ENCODE measurements around the gene TRIM22.

The TRIM22 gene

DNA sequence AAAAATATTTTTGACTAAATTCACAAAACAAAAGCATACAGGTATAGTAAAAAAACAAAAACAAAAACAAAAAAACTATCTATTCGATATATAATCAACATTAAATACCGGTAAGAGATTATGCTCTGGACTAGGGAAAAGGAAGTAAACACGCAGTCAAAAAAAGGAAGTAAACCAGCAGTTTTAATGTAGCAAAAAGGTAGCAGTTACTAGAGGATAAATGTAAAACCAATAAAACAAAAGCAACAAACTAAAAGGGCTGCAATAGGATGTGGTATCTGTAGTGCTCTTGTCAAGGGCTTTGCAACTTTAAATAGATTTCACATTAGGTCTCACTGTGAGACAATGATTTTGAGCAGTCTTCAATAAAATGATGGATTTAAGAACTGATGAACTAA, 2.4 kb downstream of the TRIM22 start:
- no peak for DNase-seq (ENCODE audit: low read depth)
- H3K4me3 ChIP-seq (ENCODE audit: low read depth, low read length) = peak overlapping the region; percentile 64
- TF ChIP-seq, protein P1, sequence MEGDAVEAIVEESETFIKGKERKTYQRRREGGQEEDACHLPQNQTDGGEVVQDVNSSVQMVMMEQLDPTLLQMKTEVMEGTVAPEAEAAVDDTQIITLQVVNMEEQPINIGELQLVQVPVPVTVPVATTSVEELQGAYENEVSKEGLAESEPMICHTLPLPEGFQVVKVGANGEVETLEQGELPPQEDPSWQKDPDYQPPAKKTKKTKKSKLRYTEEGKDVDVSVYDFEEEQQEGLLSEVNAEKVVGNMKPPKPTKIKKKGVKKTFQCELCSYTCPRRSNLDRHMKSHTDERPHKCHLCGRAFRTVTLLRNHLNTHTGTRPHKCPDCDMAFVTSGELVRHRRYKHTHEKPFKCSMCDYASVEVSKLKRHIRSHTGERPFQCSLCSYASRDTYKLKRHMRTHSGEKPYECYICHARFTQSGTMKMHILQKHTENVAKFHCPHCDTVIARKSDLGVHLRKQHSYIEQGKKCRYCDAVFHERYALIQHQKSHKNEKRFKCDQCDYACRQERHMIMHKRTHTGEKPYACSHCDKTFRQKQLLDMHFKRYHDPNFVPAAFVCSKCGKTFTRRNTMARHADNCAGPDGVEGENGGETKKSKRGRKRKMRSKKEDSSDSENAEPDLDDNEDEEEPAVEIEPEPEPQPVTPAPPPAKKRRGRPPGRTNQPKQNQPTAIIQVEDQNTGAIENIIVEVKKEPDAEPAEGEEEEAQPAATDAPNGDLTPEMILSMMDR (IDR thresholded peaks at IDR 0.05; ENCODE audit: insufficient read depth, low read depth, low read length, missing control alignments) = no peak

DNA sequence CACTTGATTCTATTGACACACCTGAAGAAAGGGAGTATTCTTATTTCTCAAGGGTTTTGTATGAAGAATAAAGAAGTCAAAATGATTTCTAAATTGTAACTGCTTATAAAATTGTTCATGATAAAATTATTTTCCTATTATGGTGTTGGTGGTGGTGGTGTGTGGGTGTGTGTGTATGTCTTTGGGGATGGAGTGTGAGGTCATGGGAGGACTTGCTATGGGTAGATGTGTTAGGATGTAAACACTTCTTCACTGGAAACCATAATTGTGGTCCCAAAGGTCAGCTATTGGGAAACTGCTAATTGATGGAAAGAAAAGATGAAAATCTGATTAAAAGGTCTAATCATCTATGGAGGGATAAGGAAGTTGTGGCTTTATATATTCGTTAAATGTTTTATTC, 5.1 kb downstream of the TRIM22 start:
- DNase-seq (ENCODE audit: low read depth) = no peak
- no peak overlapping the region for H3K4me3 ChIP-seq (ENCODE audit: low read depth, low read length)
- TF ChIP-seq, protein P1 (IDR thresholded peaks at IDR 0.05; ENCODE audit: insufficient read depth, low read depth, low read length, missing control alignments) = no peak

DNA sequence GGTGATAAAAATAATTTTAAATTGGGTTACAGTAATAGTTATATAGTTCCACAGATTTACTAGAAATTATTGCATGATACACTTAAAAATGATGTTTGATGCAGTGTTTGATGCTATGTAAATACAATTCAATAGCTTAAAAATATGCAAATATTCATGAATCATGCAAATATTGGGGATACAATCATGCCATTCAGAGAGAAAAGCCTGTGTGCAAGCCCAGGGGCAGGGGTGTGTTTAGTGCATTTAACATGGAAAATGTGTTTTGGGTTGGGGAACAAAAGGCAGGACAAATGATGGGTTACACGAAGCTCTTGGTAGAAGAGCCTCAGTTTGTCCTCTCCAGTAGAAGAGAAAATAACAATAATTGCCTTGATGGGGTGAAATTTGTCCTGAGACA, 6.0 kb downstream of the TRIM22 start:
- H3K4me3 ChIP-seq (ENCODE audit: low read depth, low read length) = no peak overlapping the region
- no peak for DNase-seq (ENCODE audit: low read depth)
- TF ChIP-seq, protein P1 (IDR thresholded peaks at IDR 0.05; ENCODE audit: insufficient read depth, low read depth, low read length, missing control alignments) = no peak

DNA sequence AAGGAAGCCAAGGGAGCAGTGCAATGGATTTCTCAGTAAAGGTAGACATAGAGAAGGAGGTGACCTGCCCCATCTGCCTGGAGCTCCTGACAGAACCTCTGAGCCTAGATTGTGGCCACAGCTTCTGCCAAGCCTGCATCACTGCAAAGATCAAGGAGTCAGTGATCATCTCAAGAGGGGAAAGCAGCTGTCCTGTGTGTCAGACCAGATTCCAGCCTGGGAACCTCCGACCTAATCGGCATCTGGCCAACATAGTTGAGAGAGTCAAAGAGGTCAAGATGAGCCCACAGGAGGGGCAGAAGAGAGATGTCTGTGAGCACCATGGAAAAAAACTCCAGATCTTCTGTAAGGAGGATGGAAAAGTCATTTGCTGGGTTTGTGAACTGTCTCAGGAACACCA, 6.6 kb downstream of the TRIM22 start:
- TF ChIP-seq, protein P1 (IDR thresholded peaks at IDR 0.05; ENCODE audit: insufficient read depth, low read depth, low read length, missing control alignments) = no peak
- DNase-seq (ENCODE audit: low read depth) = no peak

DNA sequence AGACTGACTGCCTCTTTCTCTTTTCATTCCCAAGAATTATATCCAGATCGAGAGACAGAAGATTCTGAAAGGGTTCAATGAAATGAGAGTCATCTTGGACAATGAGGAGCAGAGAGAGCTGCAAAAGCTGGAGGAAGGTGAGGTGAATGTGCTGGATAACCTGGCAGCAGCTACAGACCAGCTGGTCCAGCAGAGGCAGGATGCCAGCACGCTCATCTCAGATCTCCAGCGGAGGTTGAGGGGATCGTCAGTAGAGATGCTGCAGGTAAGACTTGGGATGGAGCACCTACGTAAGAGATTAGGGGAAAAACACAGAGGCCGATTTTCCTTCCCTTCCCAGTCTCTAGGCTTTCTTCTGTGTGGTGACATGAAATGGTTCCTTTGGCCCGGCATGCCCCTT, 8.7 kb downstream of the TRIM22 start:
- TF ChIP-seq, protein P1 (IDR thresholded peaks at IDR 0.05; ENCODE audit: insufficient read depth, low read depth, low read length, missing control alignments) = no peak
- no peak for DNase-seq (ENCODE audit: low read depth)
- no peak overlapping the region for H3K4me3 ChIP-seq (ENCODE audit: low read depth, low read length)

More for the DNA sequence above, 6.6 kb downstream of the TRIM22 start:
- H3K4me3 ChIP-seq (ENCODE audit: low read depth, low read length) = no peak overlapping the region

DNA sequence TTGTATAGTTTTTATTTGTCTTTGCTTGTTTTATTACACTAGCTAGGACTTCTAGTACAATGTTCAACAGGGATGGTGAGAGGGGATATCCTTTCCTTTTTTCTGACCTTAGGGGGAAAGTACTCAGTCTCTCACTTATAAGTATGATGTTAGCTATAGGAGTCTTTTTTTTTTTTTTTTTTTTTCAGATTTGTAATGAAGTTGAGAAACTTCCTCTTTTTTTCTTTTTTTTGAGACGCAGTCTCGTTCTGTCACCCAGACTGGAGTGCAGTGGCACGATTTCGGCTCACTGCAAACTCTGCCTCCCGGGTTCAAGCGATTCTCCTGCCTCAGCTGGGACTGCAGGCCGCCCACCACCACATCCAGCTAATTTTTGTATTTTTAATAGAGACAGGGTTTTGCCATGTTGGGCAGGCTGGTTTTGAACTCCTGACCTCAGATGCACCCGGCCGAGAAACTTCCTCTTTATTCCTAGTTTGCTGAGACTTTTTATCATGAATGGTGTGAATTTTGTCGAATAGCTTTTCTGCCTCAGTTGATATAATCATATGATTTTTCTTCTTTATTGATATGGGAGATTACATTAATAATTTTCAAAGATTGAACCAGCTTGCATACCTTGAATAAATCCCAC, 10.9 kb downstream of the TRIM22 start:
- TF ChIP-seq, protein P1 (IDR thresholded peaks at IDR 0.05; ENCODE audit: insufficient read depth, low read depth, low read length, missing control alignments) = no peak
- DNase-seq (ENCODE audit: low read depth) = no peak
- H3K4me3 ChIP-seq (ENCODE audit: low read depth, low read length) = no peak overlapping the region

DNA sequence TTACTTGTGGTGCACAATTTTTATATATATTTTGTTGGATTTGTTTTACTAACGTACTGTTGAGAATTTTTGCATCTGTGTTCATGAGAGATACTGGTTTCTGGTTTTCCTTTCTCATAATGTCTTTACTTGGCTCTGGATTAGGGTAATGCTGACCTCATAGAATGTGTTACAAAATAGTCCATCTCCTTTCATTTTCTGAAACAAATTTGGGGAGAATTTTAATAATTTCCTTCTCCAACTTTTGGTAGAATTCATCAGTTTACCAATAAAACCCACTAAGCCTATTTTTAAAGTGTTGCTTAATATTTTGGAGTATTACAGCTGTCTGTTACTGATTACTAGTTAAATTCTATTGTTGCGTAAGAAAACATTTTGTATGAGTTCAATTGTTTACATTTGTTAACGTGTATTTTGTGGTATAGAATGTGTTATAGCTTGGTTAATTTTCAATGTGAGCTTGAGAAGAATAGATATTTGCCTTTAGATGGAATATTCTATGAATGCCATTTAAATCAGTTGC, 11.5 kb downstream of the TRIM22 start:
- DNase-seq (ENCODE audit: low read depth) = no peak
- no peak overlapping the region for H3K4me3 ChIP-seq (ENCODE audit: low read depth, low read length)
- TF ChIP-seq, protein P1 (IDR thresholded peaks at IDR 0.05; ENCODE audit: insufficient read depth, low read depth, low read length, missing control alignments) = no peak

Data from GM12865 (cell line).